Measurements from ENCODE around the gene ADPGK.
"Not testable (repeated sequence)": the region's sequence is repeated elsewhere in the genome, so short reads cannot be mapped to it uniquely, and the experiment has no call there.

The ADPGK gene

DNA sequence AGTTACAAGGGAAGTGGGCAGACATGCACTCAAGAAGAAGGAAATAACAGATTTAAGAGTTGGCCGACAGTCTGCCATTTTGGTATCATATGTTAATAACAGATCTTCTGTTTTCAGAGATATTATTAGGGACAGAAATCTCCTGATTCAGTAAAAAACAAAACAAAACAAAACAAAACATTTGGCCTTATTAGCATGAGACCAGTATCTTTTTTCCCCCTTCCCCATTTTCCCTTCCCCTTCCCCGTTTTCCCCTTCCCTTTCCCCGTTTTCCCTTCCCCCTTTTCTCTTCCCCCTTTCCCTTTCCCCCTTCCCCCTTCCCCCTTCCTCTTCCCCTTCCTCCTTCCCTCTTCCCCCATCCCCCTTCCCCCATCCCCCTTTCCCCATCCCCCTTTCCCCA lies 58.1 kb downstream of the ADPGK start:
- no peak for DNase-seq
- ChIA-PET POLR2A (no interaction called here), CTCF (interaction anchor here (1.7 kb wide), 1 partner anchor 35 kb away, joined by 3 read pairs; no protein-coding TSS in a partner anchor)
- WGBS (ENCODE audit: insufficient coverage) = 100% methylated on average over 1 of the region's 3 CpGs
- no peaks in the 10 kb centered on the region for H3K27me3 ChIP-seq (replicated peaks in 2 of 5; ENCODE audit: control insufficient read depth in 4 of 5, insufficient read depth in 5 of 5, low read length in 4 of 5)
- H3K36me3 ChIP-seq (ENCODE audit: control insufficient read depth in 4 of 4, insufficient read depth in 4 of 4, low read length in 3 of 4) = no peaks in the 10 kb centered on the region
- no peak overlapping the region for H3K27ac ChIP-seq (ENCODE audit: insufficient read depth in 1 of 2, low read depth in 1 of 2, low read length in 2 of 2, poor library complexity in 1 of 2, severe bottlenecking in 2 of 2)
- H3K4me1 ChIP-seq (ENCODE audit: control extremely low read depth in 1 of 4, control insufficient read depth in 4 of 4, insufficient read depth in 4 of 4, low read length in 3 of 4) = no peaks in the 10 kb centered on the region
- H3K4me3 ChIP-seq (ENCODE audit: control insufficient read depth in 1 of 7, extremely low read depth in 1 of 7, insufficient read depth in 4 of 7, low read depth in 2 of 7, low read length in 6 of 7) = no peak overlapping the region
- H3K9me3 ChIP-seq (ENCODE audit: control extremely low read depth in 1 of 5, control insufficient read depth in 4 of 5, insufficient read depth in 2 of 5, low read depth in 1 of 5, low read length in 4 of 5) = no peaks in the 10 kb centered on the region

GRCh38 chr15:72724028-72724427 lies 59.5 kb downstream of the ADPGK start:
- CTCF ChIA-PET = interaction anchor here (0.9 to 7.1 kb wide), 9 partner anchors 9 to 386 kb away, joined by 3 to 65 read pairs (median 3); no protein-coding TSS in a partner anchor
- no peaks in the 10 kb centered on the region for H3K4me1 ChIP-seq (ENCODE audit: control extremely low read depth in 1 of 4, control insufficient read depth in 4 of 4, insufficient read depth in 4 of 4, low read length in 3 of 4)
- no peaks in the 10 kb centered on the region for H3K9me3 ChIP-seq (ENCODE audit: control extremely low read depth in 1 of 5, control insufficient read depth in 4 of 5, insufficient read depth in 2 of 5, low read depth in 1 of 5, low read length in 4 of 5)
- H3K27ac ChIP-seq (ENCODE audit: insufficient read depth in 1 of 2, low read depth in 1 of 2, low read length in 2 of 2, poor library complexity in 1 of 2, severe bottlenecking in 2 of 2) = no peak overlapping the region
- no peak for DNase-seq
- no peaks in the 10 kb centered on the region for H3K27me3 ChIP-seq (replicated peaks in 2 of 5; ENCODE audit: control insufficient read depth in 4 of 5, insufficient read depth in 5 of 5, low read length in 4 of 5)
- POLR2A ChIA-PET = no interaction called here
- no peaks in the 10 kb centered on the region for H3K36me3 ChIP-seq (ENCODE audit: control insufficient read depth in 4 of 4, insufficient read depth in 4 of 4, low read length in 3 of 4)
- H3K4me3 ChIP-seq (ENCODE audit: control insufficient read depth in 1 of 7, extremely low read depth in 1 of 7, insufficient read depth in 4 of 7, low read depth in 2 of 7, low read length in 6 of 7) = no peak overlapping the region
- WGBS (ENCODE audit: insufficient coverage) = no CpG with 5 or more reads among the region's 1 CpG

GRCh38 chr15:72722071-72722696 lies 61.4 kb downstream of the ADPGK start:
- Histone ChIP-seq H3K4me1 (ENCODE audit: control extremely low read depth in 1 of 4, control insufficient read depth in 4 of 4, insufficient read depth in 4 of 4, low read length in 3 of 4) (no peaks in the 10 kb centered on the region), H3K27ac (ENCODE audit: insufficient read depth in 1 of 2, low read depth in 1 of 2, low read length in 2 of 2, poor library complexity in 1 of 2, severe bottlenecking in 2 of 2) (no peak overlapping the region), H3K27me3 (replicated peaks in 2 of 5; ENCODE audit: control insufficient read depth in 4 of 5, insufficient read depth in 5 of 5, low read length in 4 of 5) (no peaks in the 10 kb centered on the region), H3K9me3 (ENCODE audit: control extremely low read depth in 1 of 5, control insufficient read depth in 4 of 5, insufficient read depth in 2 of 5, low read depth in 1 of 5, low read length in 4 of 5) (no peaks in the 10 kb centered on the region), H3K36me3 (ENCODE audit: control insufficient read depth in 4 of 4, insufficient read depth in 4 of 4, low read length in 3 of 4) (no peaks in the 10 kb centered on the region), H3K4me3 (ENCODE audit: control insufficient read depth in 1 of 7, extremely low read depth in 1 of 7, insufficient read depth in 4 of 7, low read depth in 2 of 7, low read length in 6 of 7) (no peak overlapping the region)
- POLR2A ChIA-PET = no interaction called here
- peak; percentile 64 to 80 (median 70) for DNase-seq
- 88% methylated on average over 1 of the region's 3 CpGs for WGBS (ENCODE audit: insufficient coverage)
- CTCF ChIA-PET = interaction anchor here (0.5 to 7.1 kb wide), 22 partner anchors 9 to 556 kb away, joined by 3 to 65 read pairs (median 4); no protein-coding TSS in a partner anchor

GRCh38 chr15:72708551-72709303 lies 74.8 kb downstream of the ADPGK start:
- CTCF ChIA-PET; POLR2A ChIA-PET; H3K27me3 ChIP-seq (replicated peaks in 2 of 5; ENCODE audit: control insufficient read depth in 4 of 5, insufficient read depth in 5 of 5, low read length in 4 of 5); H3K4me3 ChIP-seq (ENCODE audit: control insufficient read depth in 1 of 7, extremely low read depth in 1 of 7, insufficient read depth in 4 of 7, low read depth in 2 of 7, low read length in 6 of 7); H3K4me1 ChIP-seq (ENCODE audit: control extremely low read depth in 1 of 4, control insufficient read depth in 4 of 4, insufficient read depth in 4 of 4, low read length in 3 of 4); H3K36me3 ChIP-seq (ENCODE audit: control insufficient read depth in 4 of 4, insufficient read depth in 4 of 4, low read length in 3 of 4); H3K9me3 ChIP-seq (ENCODE audit: control extremely low read depth in 1 of 5, control insufficient read depth in 4 of 5, insufficient read depth in 2 of 5, low read depth in 1 of 5, low read length in 4 of 5); H3K27ac ChIP-seq (ENCODE audit: insufficient read depth in 1 of 2, low read depth in 1 of 2, low read length in 2 of 2, poor library complexity in 1 of 2, severe bottlenecking in 2 of 2): not testable (repeated sequence)
- WGBS (ENCODE audit: insufficient coverage) = 86% methylated on average over 7 of the region's 8 CpGs
- DNase-seq = peak in 1 of 3 donors; percentile 15

GRCh38 chr15:72706266-72706665 lies 77.3 kb downstream of the ADPGK start:
- Histone ChIP-seq H3K4me3 (ENCODE audit: control insufficient read depth in 1 of 7, extremely low read depth in 1 of 7, insufficient read depth in 4 of 7, low read depth in 2 of 7, low read length in 6 of 7) (no peak overlapping the region), H3K4me1 (ENCODE audit: control extremely low read depth in 1 of 4, control insufficient read depth in 4 of 4, insufficient read depth in 4 of 4, low read length in 3 of 4) (peaks cover 0 to 6% (median 1%) of the 10 kb centered on the region in 4 experiments), H3K27me3 (replicated peaks in 2 of 5; ENCODE audit: control insufficient read depth in 4 of 5, insufficient read depth in 5 of 5, low read length in 4 of 5) (no peaks in the 10 kb centered on the region), H3K27ac (ENCODE audit: insufficient read depth in 1 of 2, low read depth in 1 of 2, low read length in 2 of 2, poor library complexity in 1 of 2, severe bottlenecking in 2 of 2) (no peak overlapping the region), H3K36me3 (ENCODE audit: control insufficient read depth in 4 of 4, insufficient read depth in 4 of 4, low read length in 3 of 4) (no peaks in the 10 kb centered on the region), H3K9me3 (ENCODE audit: control extremely low read depth in 1 of 5, control insufficient read depth in 4 of 5, insufficient read depth in 2 of 5, low read depth in 1 of 5, low read length in 4 of 5) (no peaks in the 10 kb centered on the region)
- DNase-seq = peak in 1 of 3 donors; percentile 8
- ChIA-PET POLR2A (no interaction called here), CTCF (interaction anchor here (1.0 to 1.8 kb wide), 2 partner anchors 15 to 261 kb away, joined by 3 to 5 read pairs; no protein-coding TSS in a partner anchor)
- 95% methylated on average over 6 of the region's 11 CpGs for WGBS (ENCODE audit: insufficient coverage)
